ENCODE results near the gene KIFC3.
"Not testable (repeated sequence)": the region's sequence is repeated elsewhere in the genome, so short reads cannot be mapped to it uniquely, and the experiment has no call there.

Gene KIFC3

GRCh38 chr16:57786632-57787518 lies 15.4 kb downstream of the KIFC3 start:
- no peak for DNase-seq (ENCODE audit: low read depth)

GRCh38 chr16:57785924-57786323 lies 16.4 kb downstream of the KIFC3 start:
- DNase-seq (ENCODE audit: low read depth), result no peak

GRCh38 chr16:57785385-57785784 lies 16.9 kb downstream of the KIFC3 start:
- no peak for DNase-seq (ENCODE audit: low read depth)

GRCh38 chr16:57784334-57784733 lies 18.0 kb downstream of the KIFC3 start:
- no peak for DNase-seq (ENCODE audit: low read depth)

GRCh38 chr16:57783883-57784282 lies 18.4 kb downstream of the KIFC3 start:
- no peak for DNase-seq (ENCODE audit: low read depth)

- DNase-seq (ENCODE audit: low read depth), result no peak
Observed at GRCh38 chr16:57783116-57783515, 19.2 kb downstream of the KIFC3 start.

GRCh38 chr16:57782607-57783055 lies 19.7 kb downstream of the KIFC3 start:
- peak; percentile 36 for DNase-seq (ENCODE audit: low read depth)

- peak; percentile 57 for DNase-seq (ENCODE audit: low read depth)
Observed at GRCh38 chr16:57781741-57782606, 20.3 kb downstream of the KIFC3 start.

GRCh38 chr16:57781349-57781740 lies 20.9 kb downstream of the KIFC3 start:
- no peak for DNase-seq (ENCODE audit: low read depth)

GRCh38 chr16:57779836-57780235 lies 22.5 kb downstream of the KIFC3 start:
- DNase-seq (ENCODE audit: low read depth), result not testable (repeated sequence)

GRCh38 chr16:57778658-57779057 lies 23.6 kb downstream of the KIFC3 start:
- DNase-seq (ENCODE audit: low read depth), result no peak

GRCh38 chr16:57775661-57776469 lies 26.4 kb downstream of the KIFC3 start:
- no peak for DNase-seq (ENCODE audit: low read depth)

GRCh38 chr16:57774705-57775285 lies 27.5 kb downstream of the KIFC3 start:
- DNase-seq (ENCODE audit: low read depth), result no peak

- peak; percentile 16 for DNase-seq (ENCODE audit: low read depth)
Observed at GRCh38 chr16:57773655-57774295, 28.5 kb downstream of the KIFC3 start.

- no peak for DNase-seq (ENCODE audit: low read depth)
Observed at GRCh38 chr16:57773019-57773418, 29.3 kb downstream of the KIFC3 start.

- DNase-seq (ENCODE audit: low read depth), result no peak
Observed at GRCh38 chr16:57771141-57771785, 31.0 kb downstream of the KIFC3 start.

GRCh38 chr16:57770361-57770760 lies 31.9 kb downstream of the KIFC3 start:
- DNase-seq (ENCODE audit: low read depth), result no peak

- no peak for DNase-seq (ENCODE audit: low read depth)
Observed at GRCh38 chr16:57769541-57770145, 32.6 kb downstream of the KIFC3 start.

- no peak for DNase-seq (ENCODE audit: low read depth)
Observed at GRCh38 chr16:57766714-57767348, 35.5 kb downstream of the KIFC3 start.
